Activated effector memory CD4-positive, alpha-beta T cell treated with anti-CD3 and anti-CD28 coated beads, Interleukin-2, amount 50 U/mL, for 16 hours (primary cell): ENCODE data around the gene MAN2B1.
"Not testable (repeated sequence)": the region's sequence is repeated elsewhere in the genome, so short reads cannot be mapped to it uniquely, and the experiment has no call there.

Experiments used
- DNase-seq: peaks from one replicate; pipeline ENCODE4 v3.0.0-alpha.2; 2020

Gene MAN2B1

GRCh38 chr19:12656899-12657571, 9.5 kb downstream of the MAN2B1 start:
- no peak for DNase-seq

DNA sequence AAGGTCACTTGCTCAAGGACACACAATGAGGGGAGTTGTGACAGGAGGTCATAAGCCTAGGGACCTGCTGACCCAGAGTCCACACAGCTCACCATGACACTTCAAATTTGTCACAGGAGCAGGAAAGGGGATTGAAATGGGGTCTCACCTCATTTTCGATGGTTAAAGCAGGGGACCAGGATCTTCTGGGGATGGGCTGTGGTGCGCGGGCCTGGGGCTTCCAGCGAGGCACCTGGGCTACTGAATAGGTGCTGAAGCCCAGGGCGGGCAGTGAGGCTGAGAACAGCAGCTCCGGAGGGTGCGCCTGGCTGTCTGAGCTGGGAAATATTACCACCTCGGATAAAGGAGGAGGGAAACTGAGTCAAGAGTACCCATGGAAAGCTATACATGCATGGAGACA, 11.0 kb downstream of the MAN2B1 start:
- no peak for DNase-seq

GRCh38 chr19:12652219-12652618, 14.3 kb downstream of the MAN2B1 start:
- no peak for DNase-seq

DNA sequence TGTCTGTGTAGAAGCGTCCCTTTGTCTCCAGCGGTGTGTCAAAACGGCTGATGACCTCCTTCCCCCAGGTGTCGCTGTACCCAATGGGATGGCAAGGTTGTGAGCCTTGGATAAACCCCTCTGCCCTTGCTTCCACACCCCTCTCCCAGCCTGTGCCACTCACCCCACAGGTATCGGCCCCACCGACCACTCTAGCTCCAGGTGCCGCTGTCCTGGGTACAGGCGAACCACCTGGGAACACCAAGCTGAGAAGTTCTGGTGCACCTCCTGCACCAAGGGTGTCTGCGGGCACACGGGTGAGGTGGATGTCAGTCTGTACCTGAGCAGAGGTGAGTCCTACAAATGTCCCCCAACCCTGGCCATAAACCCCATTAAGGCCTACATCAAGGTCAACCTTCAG, 16.6 kb downstream of the MAN2B1 start:
- DNase-seq: no peak

GRCh38 chr19:12648088-12648487, 18.5 kb downstream of the MAN2B1 start:
- no peak for DNase-seq

DNA sequence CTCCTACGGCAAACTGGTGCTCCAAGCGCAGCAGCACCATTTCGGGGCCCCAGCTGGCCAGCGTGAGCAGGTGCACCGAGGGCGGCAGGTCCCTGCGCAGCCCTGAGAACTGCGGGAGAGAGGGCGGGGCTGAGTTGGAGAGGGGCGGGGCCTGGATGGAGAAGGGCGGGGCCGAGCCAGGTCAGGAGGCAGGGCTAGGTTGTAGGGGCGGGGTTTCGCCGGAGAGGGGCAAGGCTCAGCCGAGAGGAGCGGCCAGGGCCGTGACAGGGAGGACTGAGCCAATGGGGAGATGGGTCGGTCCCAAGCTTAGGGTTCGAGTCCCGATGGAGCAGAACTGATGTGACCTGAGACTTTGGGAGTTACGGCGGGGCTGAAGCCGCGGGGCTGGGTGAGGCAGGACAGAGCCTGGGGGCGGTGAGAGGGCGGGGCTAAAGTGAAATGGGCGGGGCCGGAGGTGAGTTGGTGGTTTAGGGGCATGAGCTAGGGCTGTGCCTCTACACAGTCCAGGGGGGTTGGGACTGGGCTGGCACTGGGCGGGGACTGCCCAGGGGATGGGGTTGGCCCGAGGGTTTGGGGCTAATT, 19.0 kb downstream of the MAN2B1 start:
- DNase-seq: peak; percentile 69

DNA sequence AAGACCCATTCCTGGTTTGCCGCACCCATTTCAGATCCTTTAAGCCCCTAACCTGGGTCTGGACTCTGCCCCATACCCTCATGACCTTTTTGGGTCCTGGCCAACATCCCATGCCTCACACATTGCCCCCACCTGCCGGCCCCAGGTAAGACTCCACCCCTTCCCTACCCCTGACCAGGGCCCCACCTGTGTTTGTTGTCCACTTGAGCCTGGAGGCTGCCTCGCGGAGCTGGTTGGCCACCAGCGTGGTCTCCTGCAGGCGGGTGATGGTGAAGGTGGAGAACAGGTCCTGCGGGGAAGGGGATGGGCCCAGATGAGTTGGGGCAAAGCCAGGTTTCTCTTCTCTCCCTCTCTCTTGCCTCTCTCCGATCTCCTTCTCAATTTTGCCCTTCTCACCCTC, 19.5 kb downstream of the MAN2B1 start:
- no peak for DNase-seq

DNA sequence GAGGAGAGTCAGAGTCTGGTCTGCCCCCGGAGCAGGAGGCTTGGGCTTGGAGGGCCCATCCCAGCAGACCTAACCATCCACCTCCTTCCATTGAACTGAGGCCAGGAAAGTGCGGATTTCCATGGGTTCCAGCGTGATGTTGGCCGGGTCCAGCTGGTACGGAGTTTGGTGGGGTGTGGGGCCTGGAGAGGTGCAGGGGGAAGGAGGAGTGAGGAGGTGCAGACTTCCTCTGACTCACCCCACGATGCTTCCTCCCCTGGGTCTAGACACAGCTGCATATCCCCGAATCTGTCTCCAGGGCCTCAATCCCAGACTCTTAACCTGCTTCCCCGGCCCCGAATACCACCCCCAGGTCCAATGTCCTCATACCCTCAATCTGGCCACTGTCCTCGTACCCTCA, 20.0 kb downstream of the MAN2B1 start:
- DNase-seq: no peak

GRCh38 chr19:12643716-12644115, 22.8 kb downstream of the MAN2B1 start:
- DNase-seq: not testable (repeated sequence)

DNA sequence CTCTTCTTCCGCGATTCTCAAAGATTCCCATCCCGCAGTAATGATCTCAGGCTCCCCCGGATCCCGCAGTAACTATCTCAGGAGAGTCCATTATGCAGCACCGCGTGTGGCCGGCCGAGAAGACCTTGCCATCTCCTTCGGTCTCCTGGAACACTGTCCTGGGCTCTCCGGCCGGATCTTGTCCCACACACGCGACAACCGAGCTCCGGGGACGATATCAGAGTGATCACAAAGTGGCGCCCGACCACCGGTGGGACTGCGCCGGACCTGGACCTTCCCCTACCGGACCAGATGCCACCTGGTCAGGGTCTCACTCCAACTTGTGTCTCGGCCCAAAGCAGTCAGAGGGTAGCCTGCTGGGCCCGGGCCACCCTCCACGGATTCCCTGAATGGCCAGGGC, 24.0 kb downstream of the MAN2B1 start:
- no peak for DNase-seq

GRCh38 chr19:12641456-12641855, 25.1 kb downstream of the MAN2B1 start:
- DNase-seq: no peak

DNA sequence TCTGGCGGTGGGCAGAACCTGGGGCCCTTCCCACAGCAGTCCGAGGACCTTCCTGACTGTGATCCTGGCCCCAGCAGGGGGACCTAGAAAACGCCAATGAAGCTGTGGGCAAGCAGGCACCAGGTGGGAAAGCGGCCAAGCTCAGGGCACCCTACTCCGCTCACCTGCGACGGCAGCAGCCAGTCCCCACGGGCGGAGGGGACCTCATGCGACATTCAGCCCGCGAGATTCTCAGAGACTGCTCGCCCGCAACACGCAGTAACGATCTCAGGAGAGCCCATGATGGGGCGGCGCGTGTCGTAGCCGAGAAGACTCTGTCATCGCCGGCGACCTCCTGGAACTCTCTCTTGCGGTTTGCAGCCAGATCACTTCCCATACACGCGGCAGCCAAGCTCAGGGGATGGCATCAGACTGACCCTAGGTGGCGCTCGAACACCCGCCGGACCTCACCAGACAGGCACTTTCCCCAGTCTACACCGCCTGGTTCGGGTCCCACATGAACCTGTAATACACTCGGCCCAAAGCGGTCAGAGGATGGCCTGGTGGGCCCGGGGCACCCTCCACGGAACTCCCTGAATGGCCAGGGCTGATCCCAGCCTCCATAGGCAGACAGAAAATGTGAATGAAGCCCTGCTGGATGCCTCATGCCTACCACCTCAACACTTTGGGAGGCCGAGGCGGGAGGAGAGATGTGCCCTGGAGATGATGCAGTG, 26.5 kb downstream of the MAN2B1 start:
- peak; percentile 93 for DNase-seq

DNA sequence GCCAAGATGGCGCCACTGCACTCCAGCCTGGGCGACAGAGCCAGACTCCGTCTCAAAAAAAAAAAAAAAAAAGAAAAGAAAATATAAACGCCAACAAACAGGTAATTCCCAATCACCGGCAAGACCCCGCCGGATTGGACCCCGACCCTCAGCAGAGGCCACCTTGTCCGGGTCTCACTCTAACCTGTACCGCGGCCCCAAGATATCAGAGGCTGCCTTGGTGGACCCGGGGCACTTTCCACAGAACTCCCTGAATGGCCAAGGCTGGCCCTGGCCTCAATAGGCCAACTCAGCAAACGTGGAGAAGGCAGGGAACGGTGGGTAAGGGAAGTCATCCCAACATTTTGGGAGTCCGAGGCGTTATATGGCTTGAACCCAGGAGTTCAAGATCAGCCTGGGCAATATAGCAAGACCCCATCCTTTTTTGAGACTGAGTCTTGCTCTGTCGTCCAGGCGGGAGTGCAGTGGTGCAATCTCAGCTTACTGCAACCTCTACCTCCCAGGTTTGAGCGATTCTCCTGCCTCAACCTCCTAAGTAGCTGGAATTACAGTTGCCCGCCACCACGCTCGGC, 27.8 kb downstream of the MAN2B1 start:
- no peak for DNase-seq

DNA sequence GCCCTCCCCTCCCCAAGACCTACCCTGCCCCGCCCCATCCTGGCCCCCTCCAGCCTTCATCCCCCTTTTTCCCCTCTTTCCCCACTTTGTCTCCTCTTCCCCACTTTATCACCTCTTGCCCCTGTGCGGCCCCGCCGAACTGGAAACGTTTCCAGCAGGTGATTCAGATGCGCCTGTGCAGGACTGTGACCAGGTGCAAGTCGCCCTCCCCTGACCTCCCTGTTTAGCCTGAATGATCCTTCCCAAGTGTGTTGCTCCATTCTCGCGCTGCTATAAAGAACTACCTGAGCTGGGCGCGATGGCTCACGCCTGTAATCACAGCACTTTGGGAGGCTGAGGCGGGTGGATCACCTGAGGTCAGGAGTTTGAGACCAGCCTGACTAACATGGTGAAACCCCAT, 29.9 kb downstream of the MAN2B1 start:
- no peak for DNase-seq

GRCh38 chr19:12629215-12629614, 37.3 kb downstream of the MAN2B1 start:
- no peak for DNase-seq

- DNase-seq: no peak
Measured at GRCh38 chr19:12628040-12629022, 38.2 kb downstream of the MAN2B1 start.

- no peak for DNase-seq
Measured at GRCh38 chr19:12626958-12627357, 39.6 kb downstream of the MAN2B1 start.

GRCh38 chr19:12623361-12624031, 43.0 kb downstream of the MAN2B1 start:
- no peak for DNase-seq

- DNase-seq: not testable (repeated sequence)
Measured at GRCh38 chr19:12621253-12622024, 45.1 kb downstream of the MAN2B1 start.

DNA sequence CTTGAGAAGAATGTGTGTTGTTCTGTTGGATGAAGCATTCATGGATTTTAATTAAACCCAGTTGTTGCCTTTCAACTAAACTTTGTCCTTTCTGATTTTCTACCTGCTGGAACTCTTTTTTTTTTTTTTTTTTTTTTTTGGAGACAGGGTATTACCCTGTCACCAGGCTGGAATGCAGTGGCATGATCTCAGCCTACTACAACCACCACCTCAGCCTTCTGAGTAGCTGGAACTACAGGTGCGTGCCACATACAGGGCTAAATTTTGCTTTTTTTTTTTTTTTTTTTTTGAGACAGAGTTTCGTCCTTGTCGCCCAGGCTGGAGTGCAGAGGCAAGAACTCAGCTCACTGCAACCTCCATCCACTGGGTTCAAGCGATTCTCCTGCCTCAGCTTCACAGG, 48.9 kb downstream of the MAN2B1 start:
- DNase-seq: no peak

DNA sequence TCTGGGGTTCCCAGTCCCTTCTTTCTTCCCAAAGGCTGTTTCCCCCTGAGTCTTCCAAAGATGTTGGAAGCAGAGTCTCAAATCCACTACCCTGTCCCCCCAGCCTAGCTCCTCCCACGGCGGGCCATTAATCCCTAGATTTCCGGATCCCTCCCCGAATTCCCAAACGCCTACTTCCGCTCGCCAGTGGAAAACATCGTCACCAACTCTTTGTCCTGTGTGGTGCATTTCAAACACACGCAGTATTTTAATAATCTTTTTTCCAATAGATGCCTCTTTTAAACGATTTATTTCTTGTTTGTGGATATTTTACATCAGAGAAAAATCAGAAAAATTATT, 55.2 kb downstream of the MAN2B1 start:
- DNase-seq: no peak
